GM10266 (cell line): ENCODE results near the gene TDRD10.
A peak's percentile ranks its signal among the peaks of the same experiment; 100 is the strongest.

ENCODE experiments used
- DNase-seq: peaks from one replicate; pipeline ENCODE4 v3.0.0; 2012; ENCODE audit errors: extremely low spot score
- TF ChIP-seq, protein P1 (sequence below): IDR thresholded peaks from 2 replicates; pipeline ENCODE4 v1.5.1; 2012; ENCODE audit warnings: mild to moderate bottlenecking, low read depth; ENCODE audit not compliant: control insufficient read depth, insufficient read depth; ENCODE audit errors: missing control alignments

TDRD10 gene

GRCh38 chr1:154468535-154469250, 33.3 kb upstream of the TDRD10 start:
- TF ChIP-seq, protein P1, sequence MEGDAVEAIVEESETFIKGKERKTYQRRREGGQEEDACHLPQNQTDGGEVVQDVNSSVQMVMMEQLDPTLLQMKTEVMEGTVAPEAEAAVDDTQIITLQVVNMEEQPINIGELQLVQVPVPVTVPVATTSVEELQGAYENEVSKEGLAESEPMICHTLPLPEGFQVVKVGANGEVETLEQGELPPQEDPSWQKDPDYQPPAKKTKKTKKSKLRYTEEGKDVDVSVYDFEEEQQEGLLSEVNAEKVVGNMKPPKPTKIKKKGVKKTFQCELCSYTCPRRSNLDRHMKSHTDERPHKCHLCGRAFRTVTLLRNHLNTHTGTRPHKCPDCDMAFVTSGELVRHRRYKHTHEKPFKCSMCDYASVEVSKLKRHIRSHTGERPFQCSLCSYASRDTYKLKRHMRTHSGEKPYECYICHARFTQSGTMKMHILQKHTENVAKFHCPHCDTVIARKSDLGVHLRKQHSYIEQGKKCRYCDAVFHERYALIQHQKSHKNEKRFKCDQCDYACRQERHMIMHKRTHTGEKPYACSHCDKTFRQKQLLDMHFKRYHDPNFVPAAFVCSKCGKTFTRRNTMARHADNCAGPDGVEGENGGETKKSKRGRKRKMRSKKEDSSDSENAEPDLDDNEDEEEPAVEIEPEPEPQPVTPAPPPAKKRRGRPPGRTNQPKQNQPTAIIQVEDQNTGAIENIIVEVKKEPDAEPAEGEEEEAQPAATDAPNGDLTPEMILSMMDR: no peak
- no peak for DNase-seq

DNA sequence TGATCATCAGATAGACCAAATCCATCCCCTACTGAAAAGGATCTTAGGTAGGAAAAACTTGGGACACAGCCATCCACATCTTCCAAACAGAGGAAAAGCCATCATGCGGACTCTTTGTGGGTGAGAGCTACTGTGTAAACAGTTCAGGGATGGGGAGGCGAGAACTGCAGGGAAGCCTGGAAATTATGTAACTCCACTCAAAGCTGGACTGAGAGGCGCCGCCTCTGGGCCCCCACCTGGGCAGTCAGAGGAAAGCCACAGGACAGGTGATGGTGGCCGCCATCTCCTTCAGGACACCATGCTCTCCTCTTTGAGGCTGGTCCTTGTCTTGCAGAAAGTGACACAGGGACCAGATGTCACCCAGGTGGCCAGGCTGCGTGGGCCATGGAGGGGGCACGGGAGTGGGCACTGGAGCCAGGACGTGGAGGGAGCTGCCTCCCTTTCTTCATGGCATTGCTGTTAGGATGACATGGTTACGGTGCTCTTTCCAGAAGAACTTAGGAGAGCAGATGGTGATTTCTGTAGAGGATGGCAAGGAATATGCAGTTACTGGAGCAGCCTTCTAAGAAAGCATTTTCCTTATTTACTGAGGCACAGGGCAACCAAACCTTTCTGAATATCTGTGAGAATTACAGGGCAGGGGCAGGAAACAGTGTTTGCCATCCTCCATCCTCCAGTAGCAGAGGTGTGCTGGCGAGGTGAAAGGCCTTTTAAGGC, 32.0 kb upstream of the TDRD10 start:
- TF ChIP-seq, protein P1: no peak
- no peak for DNase-seq

DNA sequence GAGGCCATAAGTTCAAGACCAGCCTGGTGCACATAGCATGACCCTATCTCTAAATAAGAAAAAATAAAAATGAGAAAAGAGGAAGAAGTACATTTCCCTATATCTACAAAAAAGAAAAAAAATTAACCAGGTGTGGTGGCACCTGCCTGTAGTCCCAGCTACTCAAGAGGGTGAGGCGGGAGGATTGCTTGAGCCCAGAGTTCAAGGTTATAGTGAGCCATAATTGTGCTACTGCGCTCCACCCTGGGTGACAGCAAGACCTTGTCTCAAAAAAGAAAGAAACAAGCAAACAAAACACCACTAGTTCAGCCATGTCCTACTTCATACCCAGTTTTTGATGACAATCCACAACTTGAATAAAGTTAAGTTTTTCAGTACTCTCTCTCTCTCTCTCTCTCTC, 30.7 kb upstream of the TDRD10 start:
- TF ChIP-seq, protein P1: no peak

GRCh38 chr1:154474802-154475201, 27.2 kb upstream of the TDRD10 start:
- TF ChIP-seq, protein P1: no peak
- no peak for DNase-seq

More for the DNA sequence above, 30.7 kb upstream of the TDRD10 start:
- no peak for DNase-seq

DNA sequence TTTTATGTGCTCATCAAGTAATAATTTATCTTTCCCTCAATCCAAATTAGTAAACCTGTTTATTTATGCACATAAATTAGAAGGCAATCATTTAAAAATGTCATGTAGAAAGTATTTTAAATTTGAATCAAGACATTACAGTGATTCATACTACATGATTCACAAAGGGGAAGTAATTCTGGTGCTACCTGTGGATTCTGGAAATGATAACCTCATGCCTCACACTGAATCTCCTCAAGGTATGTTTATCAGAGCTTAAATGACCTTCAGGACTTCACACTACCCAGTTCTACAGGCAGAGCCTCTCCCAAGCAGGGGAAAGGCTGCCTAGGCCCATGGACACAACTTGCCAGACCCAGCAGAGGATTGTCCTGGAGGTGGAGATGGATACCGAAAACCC, 25.2 kb upstream of the TDRD10 start:
- no peak for DNase-seq

DNA sequence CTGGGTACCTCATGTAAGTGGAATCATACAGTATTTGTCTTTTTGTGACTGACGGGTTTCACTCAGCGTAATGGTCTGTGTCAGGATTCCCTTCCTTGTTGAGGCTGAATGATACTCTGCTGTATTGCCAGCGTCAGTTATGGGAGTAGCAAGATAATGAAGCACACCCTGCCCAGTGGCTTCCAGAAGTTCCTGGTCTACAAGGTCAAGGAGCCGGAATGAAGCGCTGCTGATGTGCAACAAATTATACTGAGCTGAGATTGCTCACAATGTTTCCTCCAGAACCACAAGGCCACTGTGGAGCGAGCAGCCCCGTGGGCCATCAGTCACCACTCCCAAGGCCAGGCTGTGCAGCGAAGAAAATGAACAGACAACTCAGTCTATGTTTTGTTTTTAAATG, 24.0 kb upstream of the TDRD10 start:
- DNase-seq: no peak
- TF ChIP-seq, protein P1: no peak

More for the DNA sequence above, 25.2 kb upstream of the TDRD10 start:
- TF ChIP-seq, protein P1: no peak

DNA sequence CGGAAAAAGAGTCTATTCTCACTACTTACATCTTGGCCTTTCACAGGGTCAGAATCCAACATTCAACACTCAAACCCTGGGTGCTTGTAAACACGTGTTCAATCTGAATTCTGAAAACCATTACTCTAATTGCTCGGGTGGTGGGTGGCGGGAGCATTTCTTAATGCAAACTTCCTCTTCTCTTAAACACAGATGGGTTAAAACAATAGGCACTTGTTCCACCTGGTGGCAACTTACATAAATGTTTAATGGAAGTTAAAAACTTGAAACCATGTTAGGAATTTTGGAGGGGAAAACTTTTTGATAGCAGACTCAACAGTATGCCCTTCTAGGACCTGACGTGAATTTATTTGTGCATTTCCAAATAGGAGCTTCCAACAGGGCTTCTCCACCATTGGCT, 23.4 kb upstream of the TDRD10 start:
- peak; percentile 43 for DNase-seq
- TF ChIP-seq, protein P1: peak; percentile 22
